ENCODE results near the gene IQSEC1. TPM values are rescaled to one million over a fixed set of nuclear protein-coding genes. Genes with fewer than 3 reads are reported as not detected.

Gene IQSEC1
- total and polyA plus RNA-seq, 2 donors (not counting 1 experiment from before 2014, with no cell fraction given) = 96.7 to 222 TPM

- Histone ChIP-seq H4K20me1 (ENCODE audit: control insufficient read depth, insufficient read depth, low read length, poor library complexity, severe bottlenecking) (peaks cover 3% of the 10 kb centered on the region), H3K36me3 (replicated peaks in 1 of 2; ENCODE audit: control extremely low read depth in 1 of 2, control insufficient read depth in 1 of 2, extremely low read depth in 1 of 2, insufficient read depth in 2 of 2, low read length in 1 of 2) (peaks cover 0 to 42% of the 10 kb centered on the region in 2 experiments), H3K9ac (ENCODE audit: low read length) (peak overlapping the region; percentile 86), H3K4me1 (ENCODE audit: control insufficient read depth in 2 of 2, insufficient read depth in 2 of 2, low read length in 2 of 2) (peaks cover 75 to 83% of the 10 kb centered on the region in 2 donors), H3K4me2 (replicated peaks; ENCODE audit: low read depth, low read length, poor library complexity, severe bottlenecking) (peak overlapping the region; percentile 94), H3K27me3 (replicated peaks in 1 of 4; ENCODE audit: control extremely low read depth in 1 of 4, control insufficient read depth in 3 of 4, insufficient read depth in 4 of 4, low read length in 3 of 4) (no peaks in the 10 kb centered on the region), H3K27ac (ENCODE audit: low read length in 2 of 2) (peak overlapping the region; percentile 96 to 97), H3K79me2 (ENCODE audit: control insufficient read depth, insufficient read depth, low read length) (peaks cover 100% of the 10 kb centered on the region), H3K4me3 (ENCODE audit: control extremely low read depth in 1 of 5, extremely low read depth in 1 of 5, insufficient read depth in 1 of 5, low read depth in 2 of 5, low read length in 4 of 5) (peak overlapping the region in 4 of 5 experiments; percentile 81 to 98 (median 90)), H2AFZ (ENCODE audit: insufficient read depth, low read depth, low read length, poor library complexity, severe bottlenecking) (no peak overlapping the region), H3K9me3 (ENCODE audit: control extremely low read depth in 1 of 3, control insufficient read depth in 2 of 3, insufficient read depth in 1 of 3, low read length in 2 of 3) (no peaks in the 10 kb centered on the region)
- Mint-ChIP-seq H3K4me3 (peak overlapping the region; percentile 100), H3K27me3 (no peaks in the 10 kb centered on the region), H3K27ac (peak overlapping the region; percentile 95), H3K4me1 (peaks cover 82% of the 10 kb centered on the region), H3K9me3 (ENCODE audit: insufficient read depth) (no peaks in the 10 kb centered on the region)
- ChIA-PET POLR2A (interaction anchor here (1.0 kb wide), 1 partner anchor 20 kb away, joined by 4 read pairs; no protein-coding TSS in a partner anchor), CTCF (interaction anchor here (1.4 to 5.7 kb wide), 4 partner anchors 9 to 73 kb away, joined by 3 to 41 read pairs (median 20); no protein-coding TSS in a partner anchor)
- TF ChIP-seq CTCF (IDR thresholded peaks at IDR 0.05) (no peak), EZH2 (IDR thresholded peaks at IDR 0.05; ENCODE audit: borderline replicate concordance, insufficient read depth, low read depth, low read length, poor library complexity, severe bottlenecking) (no peak)
- no peak for ATAC-seq (ENCODE audit: low read depth)
- 76% methylated on average over 25 of the region's 30 CpGs for WGBS (ENCODE audit: insufficient coverage)
- intact Hi-C loops (cut with micrococcal nuclease) = loop anchor here (5.0 kb wide), 2 partner anchors 93 to 433 kb away; no protein-coding TSS in a partner anchor
- no peak for DNase-seq
Measured at GRCh38 chr3:13019243-13020095, 53.8 kb downstream of the IQSEC1 start.
